ENCODE results near the gene MYH11.
"Not testable (repeated sequence)": the region's sequence is repeated elsewhere in the genome, so short reads cannot be mapped to it uniquely, and the experiment has no call there.

The MYH11 gene

DNA sequence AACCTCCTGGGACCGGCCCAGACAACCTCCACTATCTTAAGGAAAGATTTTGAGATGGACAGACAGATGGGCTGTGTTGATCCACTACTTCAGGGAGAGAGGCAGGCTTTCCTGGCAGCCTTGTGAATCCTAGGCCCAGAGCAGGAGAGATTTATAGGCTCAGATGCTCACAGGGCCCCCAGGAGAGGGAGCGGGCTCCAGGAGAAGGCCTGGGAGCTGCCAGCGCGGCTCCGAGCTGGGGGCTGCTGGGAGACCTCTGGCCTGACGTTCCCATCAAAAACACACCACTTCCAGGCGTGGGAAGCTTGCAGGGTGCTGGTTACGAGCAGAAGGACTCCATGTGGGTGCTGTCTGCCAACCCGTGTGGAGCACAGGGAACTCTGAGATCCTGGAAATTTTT lies 53.2 kb downstream of the MYH11 start:
- no peak for DNase-seq

- DNase-seq: no peak
These were observed 56.9 kb downstream of the MYH11 start for GRCh38 chr16:15799851-15800495.

GRCh38 chr16:15798671-15799070 lies 58.2 kb downstream of the MYH11 start:
- no peak for DNase-seq

GRCh38 chr16:15796885-15797284 lies 59.9 kb downstream of the MYH11 start:
- no peak for DNase-seq

DNA sequence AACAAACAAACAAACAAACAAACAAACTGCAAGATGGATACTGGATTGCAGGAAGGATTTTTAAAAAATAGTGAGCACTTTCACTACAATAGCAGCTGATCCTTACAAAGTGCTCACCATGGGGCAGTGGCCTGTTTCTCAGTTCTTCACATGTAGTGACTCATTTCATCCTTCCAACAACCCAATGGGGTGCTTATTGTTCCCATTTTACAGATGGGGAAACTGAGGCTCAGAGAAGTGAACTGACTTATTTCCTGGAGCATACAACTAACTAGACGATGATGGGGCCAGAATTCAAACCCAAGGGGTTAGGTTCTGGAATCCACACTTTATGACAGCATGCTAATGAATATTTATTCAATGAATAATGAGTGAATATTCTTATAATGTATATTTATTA lies 61.2 kb downstream of the MYH11 start:
- no peak for DNase-seq

DNA sequence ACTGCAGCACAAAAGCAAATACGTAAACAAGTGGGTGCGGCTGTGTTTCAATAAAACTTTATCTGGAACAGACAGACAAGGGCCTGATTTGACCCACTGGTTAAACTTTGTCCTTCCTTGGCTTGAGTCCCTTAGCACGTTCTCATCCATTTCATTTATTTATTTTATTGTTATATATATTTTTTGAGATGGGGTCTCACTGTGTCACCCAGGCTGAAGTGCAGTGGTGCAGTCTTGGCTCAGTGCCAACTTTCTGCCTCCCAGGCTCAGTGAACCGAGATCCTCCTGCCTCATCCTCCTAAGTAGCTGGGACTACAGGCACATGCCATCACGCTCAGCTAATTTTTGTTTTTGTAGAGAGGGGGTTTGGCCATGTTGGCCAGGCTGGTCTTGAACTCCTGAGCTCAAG lies 64.3 kb downstream of the MYH11 start:
- DNase-seq: no peak

GRCh38 chr16:15790458-15790857 lies 66.4 kb downstream of the MYH11 start:
- no peak for DNase-seq

DNA sequence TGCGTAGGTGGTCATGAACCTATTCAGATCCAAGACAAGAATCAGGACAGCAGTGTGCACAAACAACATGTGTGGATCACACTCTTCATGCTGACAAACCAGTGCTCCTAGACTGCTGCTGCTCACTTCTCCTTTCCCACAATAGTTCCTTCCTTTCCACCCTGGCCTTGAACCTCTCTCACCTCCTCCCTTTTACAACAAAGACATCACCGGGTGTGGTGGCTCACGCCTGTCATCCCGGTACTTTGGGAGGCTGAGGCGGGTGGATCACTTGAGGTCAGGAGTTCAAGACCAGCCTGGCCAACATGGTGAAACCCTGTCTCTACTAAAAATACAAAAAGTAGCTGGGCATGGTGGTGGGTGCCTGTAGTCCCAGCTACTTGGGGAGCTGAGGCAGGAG lies 67.0 kb downstream of the MYH11 start:
- DNase-seq: not testable (repeated sequence)

DNA sequence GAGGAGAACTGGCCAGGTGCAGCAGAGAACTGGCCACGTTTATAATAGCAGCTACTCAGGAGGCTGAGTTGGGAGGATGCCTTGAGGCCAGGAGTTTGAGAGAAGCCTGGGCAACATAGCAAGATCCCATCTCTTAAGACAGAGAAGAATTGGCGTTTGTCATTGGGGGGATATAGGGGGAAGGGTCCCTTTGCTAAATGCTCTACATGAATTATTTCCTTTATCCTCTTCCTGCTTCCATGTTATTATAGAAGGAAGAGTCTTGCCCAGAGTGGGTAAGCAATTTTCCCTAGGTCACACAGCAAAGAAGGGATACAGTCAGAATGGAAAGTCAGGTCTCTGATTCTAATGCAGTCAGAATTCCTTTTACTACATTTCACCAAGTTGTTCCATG lies 68.0 kb downstream of the MYH11 start:
- no peak for DNase-seq

- no peak for DNase-seq
These were observed 70.3 kb downstream of the MYH11 start for GRCh38 chr16:15786501-15786900.

GRCh38 chr16:15785386-15786059 lies 71.3 kb downstream of the MYH11 start:
- no peak for DNase-seq

DNA sequence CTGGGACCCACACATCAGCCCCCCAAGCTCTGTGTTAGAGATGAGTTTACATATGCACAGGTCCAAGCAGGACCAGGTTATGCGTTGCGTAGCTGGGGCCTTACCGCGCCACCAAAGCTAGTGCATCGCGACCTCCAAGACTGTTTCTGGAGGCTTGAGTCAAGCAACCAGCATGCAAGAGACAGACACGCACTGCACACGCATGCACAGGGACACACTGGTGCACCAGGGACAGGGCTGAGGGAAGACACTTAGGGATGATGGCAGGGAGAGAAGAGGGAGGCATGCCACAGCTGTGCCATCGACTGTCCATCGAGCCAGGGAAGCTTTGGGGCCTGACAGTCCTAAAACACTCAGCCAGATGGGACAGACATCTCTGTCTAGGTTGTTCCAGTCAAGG lies 72.8 kb downstream of the MYH11 start:
- DNase-seq: no peak

DNA sequence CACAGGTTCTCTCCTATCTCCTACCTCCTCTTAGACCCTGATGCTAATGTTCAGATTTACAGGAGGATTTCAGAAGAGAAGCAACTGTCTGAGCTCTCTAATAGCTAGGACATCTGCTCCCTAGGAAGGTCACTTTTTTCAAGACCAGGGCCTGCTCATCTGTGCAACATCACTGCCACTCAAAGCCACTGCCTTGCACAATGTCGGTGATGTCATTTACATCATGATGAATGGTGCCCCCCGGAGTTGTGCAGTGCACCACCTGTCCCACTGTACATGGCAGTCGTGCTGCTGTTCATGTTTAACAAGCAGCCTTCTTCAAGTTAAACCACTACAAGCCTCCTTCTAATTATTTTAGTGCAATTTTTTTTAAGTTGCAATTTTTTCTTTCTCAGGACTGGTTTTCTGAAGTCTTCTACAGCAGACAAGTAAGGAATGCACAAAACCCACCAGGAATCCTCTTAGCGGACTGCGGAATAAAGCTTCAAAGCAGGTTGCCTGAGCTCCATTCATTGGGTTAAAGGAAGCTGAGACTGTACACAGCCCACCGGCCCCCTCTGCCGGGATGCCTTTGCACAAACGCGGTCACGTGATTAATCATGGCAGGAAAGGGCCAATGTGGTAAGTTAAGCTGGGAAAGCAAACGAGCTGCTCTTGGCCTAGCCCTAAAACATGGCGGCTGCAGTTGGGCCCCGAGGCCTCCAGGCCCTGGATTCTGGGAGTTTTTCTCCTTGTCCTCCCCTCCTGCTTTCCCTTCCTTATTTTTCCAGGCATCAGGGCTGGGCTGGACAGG lies 74.1 kb downstream of the MYH11 start:
- DNase-seq: no peak

DNA sequence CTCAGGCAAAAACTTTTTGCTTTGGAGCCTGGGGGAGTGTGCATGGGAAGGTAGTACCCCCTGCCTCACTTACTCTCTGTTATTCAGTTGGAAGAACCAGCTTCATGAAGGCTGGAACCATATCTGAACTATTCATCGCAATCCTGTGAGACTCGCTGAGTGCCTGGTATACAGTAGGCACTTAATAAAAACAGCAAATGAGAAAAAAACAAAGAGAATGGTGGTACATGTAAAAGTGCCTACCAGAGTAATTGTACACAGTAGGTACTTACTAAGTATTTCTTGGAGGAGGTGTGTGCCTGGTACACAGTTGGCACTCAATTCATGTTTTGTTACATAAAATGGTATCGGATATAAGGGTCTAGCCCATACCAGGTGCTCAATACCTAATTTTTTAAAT lies 75.2 kb downstream of the MYH11 start:
- DNase-seq: no peak

GRCh38 chr16:15780805-15781204 lies 76.0 kb downstream of the MYH11 start:
- no peak for DNase-seq

DNA sequence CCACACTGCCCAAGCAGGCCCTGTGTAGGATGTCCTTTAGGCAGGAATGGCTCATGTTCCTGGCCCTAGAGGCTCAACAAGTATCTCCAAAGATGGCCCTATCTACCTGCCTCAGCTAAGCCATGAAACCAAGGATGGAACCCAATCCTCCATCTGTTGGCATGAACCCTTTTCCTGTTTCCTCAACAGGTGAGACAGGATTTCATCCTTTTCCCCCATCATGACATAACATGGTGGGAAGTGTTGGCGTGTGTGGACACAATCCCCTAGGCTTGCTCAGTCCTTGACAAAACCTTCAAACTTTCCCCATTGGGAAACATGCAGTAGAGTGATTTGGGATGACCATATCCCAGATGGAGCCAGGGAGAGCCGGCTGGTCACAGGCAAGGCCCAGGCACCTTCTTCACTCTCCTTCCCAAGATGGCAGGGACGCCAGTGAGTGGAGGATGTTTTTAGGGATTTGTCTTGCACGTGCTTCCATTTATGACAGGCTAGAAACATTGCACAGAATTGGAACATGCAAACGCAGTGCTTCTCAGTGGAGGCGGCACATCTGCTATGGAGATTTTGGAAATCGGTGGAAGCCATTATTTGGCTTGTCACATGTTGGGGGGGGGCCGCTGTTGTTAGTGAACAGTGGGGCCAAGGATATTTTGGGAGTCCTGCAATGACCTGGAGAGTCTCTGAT lies 77.0 kb downstream of the MYH11 start:
- DNase-seq: no peak

DNA sequence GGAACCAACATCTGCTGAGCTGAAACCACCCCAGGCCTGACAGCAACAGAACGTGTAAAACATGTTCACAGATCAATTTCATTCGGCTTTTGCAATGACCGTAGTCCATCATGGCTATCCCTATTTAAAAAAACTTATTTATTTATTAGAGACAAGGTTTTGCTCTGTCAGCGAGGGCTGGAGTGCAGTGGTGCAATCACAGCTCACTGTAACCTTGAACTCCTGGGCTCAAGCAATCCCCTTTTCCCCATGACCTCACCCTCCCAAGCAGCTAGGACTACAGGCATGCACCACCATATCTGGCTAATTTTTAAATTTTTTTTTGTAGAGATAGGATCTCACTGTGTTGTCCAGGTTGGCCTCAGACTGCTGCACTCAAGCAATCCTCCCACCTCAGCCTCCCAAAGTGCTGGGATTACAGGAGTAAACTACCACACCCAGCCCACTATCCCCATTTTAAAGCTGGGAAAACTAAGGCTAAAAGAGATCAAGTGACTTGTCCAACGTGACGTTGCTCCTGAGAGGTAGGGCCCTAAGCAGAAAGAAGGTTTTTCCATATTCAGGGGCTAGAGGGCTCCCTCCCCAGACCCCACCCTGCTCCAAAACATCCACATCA lies 77.7 kb downstream of the MYH11 start:
- no peak for DNase-seq

DNA sequence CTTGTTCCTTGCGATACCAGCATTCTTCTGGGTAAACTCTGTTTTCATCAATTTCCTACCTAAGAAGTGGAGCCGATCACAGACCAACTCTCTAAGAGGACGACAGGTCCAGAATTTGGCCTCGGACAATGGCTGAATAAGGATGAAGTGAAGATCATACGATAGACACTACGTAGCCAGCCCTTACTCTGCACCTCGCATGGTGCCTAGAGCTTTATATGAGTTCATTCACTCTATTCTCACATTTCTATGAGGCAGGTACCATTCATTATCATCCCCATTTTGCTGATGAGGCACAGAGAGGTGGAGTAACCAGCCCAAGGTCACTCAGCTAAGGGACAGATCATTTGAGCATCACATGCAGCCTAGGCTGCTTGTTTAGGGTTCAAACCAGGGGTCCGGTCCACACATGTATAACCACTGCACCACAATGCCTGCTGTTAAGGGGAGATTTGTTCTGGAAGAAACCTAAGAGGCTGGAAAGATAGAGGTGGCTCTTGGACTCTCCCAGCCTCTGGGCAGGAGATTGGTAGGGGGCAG lies 78.6 kb downstream of the MYH11 start:
- DNase-seq: no peak

- no peak for DNase-seq
These were observed 79.2 kb downstream of the MYH11 start for GRCh38 chr16:15777533-15778203.

- DNase-seq: no peak
These were observed 80.3 kb downstream of the MYH11 start for GRCh38 chr16:15776572-15776971.

DNA sequence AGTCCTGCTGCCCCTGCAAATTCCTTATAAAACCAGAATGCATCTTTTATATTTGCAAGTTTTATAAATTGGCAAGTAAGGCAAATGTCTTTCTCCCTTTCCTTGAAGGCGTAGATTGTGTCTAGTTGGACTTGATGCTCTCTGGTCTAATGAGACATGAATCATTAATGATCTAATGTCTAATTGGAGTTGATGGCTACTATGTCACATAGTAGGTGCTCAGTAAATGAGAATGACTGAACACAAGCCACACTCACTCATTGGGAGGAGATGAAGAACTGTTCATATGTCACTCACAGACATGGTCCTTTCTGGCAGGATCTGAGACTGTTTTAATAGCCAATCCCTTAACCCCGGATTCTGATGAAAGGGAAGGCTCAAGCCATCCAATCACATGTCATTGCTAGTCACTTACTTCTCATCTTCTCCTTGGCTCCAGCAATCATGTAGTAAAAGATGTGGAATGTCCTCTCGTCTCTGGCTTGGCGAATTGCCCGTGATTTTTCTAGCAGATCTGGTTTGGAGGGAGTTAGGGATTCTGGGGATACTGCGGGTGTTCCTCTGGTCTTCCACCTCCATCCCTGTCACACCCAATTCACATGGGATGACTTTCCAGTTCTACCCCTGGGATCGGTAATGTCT lies 81.0 kb downstream of the MYH11 start:
- DNase-seq: no peak

- no peak for DNase-seq
These were observed 81.6 kb downstream of the MYH11 start for GRCh38 chr16:15775209-15775608.
